SU-DHL-6 (cell line): ENCODE measurements around the gene ITFG2.

Experiments
- CTCF ChIP-seq: fragments of 200-600 bp; sonication (generic); IDR thresholded peaks from one replicate; pipeline ENCODE4 v1.5.1; 2017; ENCODE audit warnings: antibody characterized with exemption, mild to moderate bottlenecking, low read length, moderate library complexity; ENCODE audit not compliant: insufficient read depth, poor library complexity, severe bottlenecking
- EZH2phosphoT487 ChIP-seq: fragments of 200-600 bp; sonication (generic), shearing (Covaris generic); conservative IDR thresholded peaks from 2 replicates; pipeline ENCODE4 v1.6.1; 2018; ENCODE audit warnings: mild to moderate bottlenecking, antibody characterized with exemption, low read length, moderate library complexity, mixed read lengths

GRCh38 chr12:2857021-2857431 lies 44.6 kb downstream of the ITFG2 start, which contains the start of gene TEX52:
- TF ChIP-seq CTCF, result no peak
- no peak for TF ChIP-seq EZH2phosphoT487
